Astrocyte of the cerebellum (primary cell): Measurements from ENCODE around the gene PAPSS1.

Source experiments
- DNase-seq: peaks from one replicate; pipeline ENCODE4 v3.0.0-alpha.2; 2011; ENCODE audit warnings: low read depth
- H3K4me3 ChIP-seq: 2 replicates; pipeline ENCODE4 v1.5.1; 2011; ENCODE audit warnings: mild to moderate bottlenecking, low read depth, low read length, moderate library complexity
- CTCF ChIP-seq: IDR thresholded peaks from 2 replicates; pipeline ENCODE4 v1.5.1; 2012; ENCODE audit warnings: low read length, low read depth, moderate library complexity, mild to moderate bottlenecking; ENCODE audit errors: missing control alignments
- in situ Hi-C: cut with HindIII; loops from 2 replicates; pipeline ENCODE4 v1.10.0; 2017; ENCODE audit warnings: low sequenced_read_pairs

PAPSS1 gene

GRCh38 chr4:107650251-107650650 is 69.8 kb downstream of the PAPSS1 start:
- DNase-seq: no peak

GRCh38 chr4:107648178-107648991 is 71.6 kb downstream of the PAPSS1 start:
- no peak for TF ChIP-seq CTCF
- no peak for DNase-seq
- H3K4me3 ChIP-seq: no peak overlapping the region
- in situ Hi-C loops: no loop called here

More at GRCh38 chr4:107650251-107650650, 69.8 kb downstream of the PAPSS1 start:
- in situ Hi-C loops: no loop called here
- TF ChIP-seq CTCF: no peak
- H3K4me3 ChIP-seq: no peak overlapping the region

- in situ Hi-C loops: no loop called here
- TF ChIP-seq CTCF: no peak
- no peak overlapping the region for H3K4me3 ChIP-seq
- peak; percentile 56 for DNase-seq
Measured at GRCh38 chr4:107647591-107647990, 72.4 kb downstream of the PAPSS1 start.

- in situ Hi-C loops: no loop called here
- DNase-seq: no peak
- TF ChIP-seq CTCF: no peak
- no peak overlapping the region for H3K4me3 ChIP-seq
Measured at GRCh38 chr4:107645604-107646003, 74.4 kb downstream of the PAPSS1 start.

GRCh38 chr4:107643021-107643420 is 77.0 kb downstream of the PAPSS1 start:
- no peak for DNase-seq
- in situ Hi-C loops: no loop called here
- no peak overlapping the region for H3K4me3 ChIP-seq
- no peak for TF ChIP-seq CTCF

GRCh38 chr4:107640878-107641277 is 79.2 kb downstream of the PAPSS1 start:
- in situ Hi-C loops: no loop called here
- no peak overlapping the region for H3K4me3 ChIP-seq
- no peak for DNase-seq
- TF ChIP-seq CTCF: no peak
